Gastroesophageal sphincter (tissue), 3 donors: Measurements from ENCODE around the gene VENTX.

ENCODE experiments used
- CTCF ChIP-seq, 4 experiments: fragments of 200-600 bp in 2 of 4; fragments of 450-650 bp in 2 of 4; sonication (generic) in 1 of 4; IDR thresholded peaks; one replicate each; pipeline ENCODE4 v1.5.1; 2017 to 2019; ENCODE audit warnings: antibody characterized with exemption in 4 of 4, mild to moderate bottlenecking in 2 of 4, moderate library complexity in 2 of 4
- EP300 ChIP-seq: sonication (generic); formaldehyde crosslinking; IDR thresholded peaks from one replicate; pipeline ENCODE4 v1.6.1; 2017; ENCODE audit warnings: antibody characterized with exemption, mild to moderate bottlenecking
- POLR2A ChIP-seq, 2 donors: fragments of 450-650 bp; IDR thresholded peaks; one replicate each; pipeline ENCODE4 v1.6.1; 2017; ENCODE audit warnings: antibody characterized with exemption in 2 of 2, mild to moderate bottlenecking in 2 of 2, moderate library complexity in 1 of 2
- POLR2AphosphoS5 ChIP-seq: sonication (generic); formaldehyde crosslinking; IDR thresholded peaks from one replicate; pipeline ENCODE4 v1.6.1; 2017; ENCODE audit warnings: antibody characterized with exemption

- TF ChIP-seq POLR2AphosphoS5, result no peak
- no peak for TF ChIP-seq POLR2A (IDR thresholded peaks at IDR 0.05)
- no peak for TF ChIP-seq EP300
- no peak for TF ChIP-seq CTCF (IDR thresholded peaks at IDR 0.05)
These were observed 32.5 kb upstream of the VENTX start for GRCh38 chr10:133205146-133205545.
